C4-2B (cell line): ENCODE results near the gene RHEB.

Source experiments
- CTCF ChIP-seq: fragments of 450-650 bp; conservative IDR thresholded peaks from 2 replicates; pipeline ENCODE4 v1.5.1; 2017; ENCODE audit warnings: mild to moderate bottlenecking
- ZFX ChIP-seq: fragments of 450-650 bp; IDR thresholded peaks from 2 replicates; pipeline ENCODE4 v1.6.1; 2017

- TF ChIP-seq CTCF (no peak), ZFX (no peak)
Measured at GRCh38 chr7:151505836-151506468, 13.7 kb downstream of the RHEB start.
